ENCODE results near the gene ADAM21. TPM values are rescaled to one million over a fixed set of nuclear protein-coding genes. Genes with fewer than 3 reads are reported as not detected.
"Not testable (repeated sequence)": the region's sequence is repeated elsewhere in the genome, so short reads cannot be mapped to it uniquely, and the experiment has no call there.

ADAM21 gene
- total RNA-seq, 2 experiments from 2014 or later, result 0.15 to 0.27 TPM

DNA sequence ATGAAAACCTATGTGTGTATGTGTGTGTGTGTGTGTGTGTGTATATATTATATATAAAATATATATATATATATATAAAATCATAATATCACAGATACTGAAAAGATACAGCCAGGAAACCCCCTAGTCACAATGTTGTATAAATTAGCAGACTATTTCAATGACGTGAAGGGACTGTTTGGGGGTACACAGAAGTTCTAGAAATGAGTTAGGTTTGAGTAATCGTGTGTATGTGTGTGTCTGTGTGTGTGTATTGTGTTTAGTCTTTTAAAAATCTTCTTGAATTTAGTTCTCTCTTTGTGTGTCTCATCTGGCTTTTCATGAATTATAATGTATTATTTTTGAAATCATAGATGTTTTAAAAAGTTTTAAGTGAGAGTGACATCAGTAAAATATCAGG lies 21.9 kb downstream of the ADAM21 start:
- POLR2A ChIA-PET, result no interaction called here

DNA sequence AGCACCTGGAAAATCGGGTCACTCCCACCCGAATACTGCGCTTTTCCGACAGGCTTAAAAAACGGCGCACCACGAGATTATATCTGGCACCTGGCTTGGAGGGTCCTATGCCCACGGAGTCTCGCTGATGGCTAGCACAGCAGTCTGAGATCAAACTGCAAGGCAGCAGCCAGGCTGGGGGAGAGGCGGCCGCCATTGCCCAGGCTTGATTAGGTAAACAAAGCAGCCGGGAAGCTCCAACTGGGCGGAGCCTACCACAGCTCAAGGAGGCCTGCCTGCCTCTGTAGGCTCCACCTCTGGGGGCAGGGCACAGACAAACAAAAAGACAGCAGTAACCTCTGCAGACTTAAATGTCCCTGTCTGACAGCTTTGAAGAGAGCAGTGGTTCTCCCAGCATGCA lies 23.5 kb downstream of the ADAM21 start:
- POLR2A ChIA-PET, CTCF ChIA-PET: not testable (repeated sequence)

More for the DNA sequence above, 21.9 kb downstream of the ADAM21 start:
- CTCF ChIA-PET, result interaction anchor here (0.6 kb wide), 1 partner anchor 337 kb away, joined by 3 read pairs; no protein-coding TSS in a partner anchor

DNA sequence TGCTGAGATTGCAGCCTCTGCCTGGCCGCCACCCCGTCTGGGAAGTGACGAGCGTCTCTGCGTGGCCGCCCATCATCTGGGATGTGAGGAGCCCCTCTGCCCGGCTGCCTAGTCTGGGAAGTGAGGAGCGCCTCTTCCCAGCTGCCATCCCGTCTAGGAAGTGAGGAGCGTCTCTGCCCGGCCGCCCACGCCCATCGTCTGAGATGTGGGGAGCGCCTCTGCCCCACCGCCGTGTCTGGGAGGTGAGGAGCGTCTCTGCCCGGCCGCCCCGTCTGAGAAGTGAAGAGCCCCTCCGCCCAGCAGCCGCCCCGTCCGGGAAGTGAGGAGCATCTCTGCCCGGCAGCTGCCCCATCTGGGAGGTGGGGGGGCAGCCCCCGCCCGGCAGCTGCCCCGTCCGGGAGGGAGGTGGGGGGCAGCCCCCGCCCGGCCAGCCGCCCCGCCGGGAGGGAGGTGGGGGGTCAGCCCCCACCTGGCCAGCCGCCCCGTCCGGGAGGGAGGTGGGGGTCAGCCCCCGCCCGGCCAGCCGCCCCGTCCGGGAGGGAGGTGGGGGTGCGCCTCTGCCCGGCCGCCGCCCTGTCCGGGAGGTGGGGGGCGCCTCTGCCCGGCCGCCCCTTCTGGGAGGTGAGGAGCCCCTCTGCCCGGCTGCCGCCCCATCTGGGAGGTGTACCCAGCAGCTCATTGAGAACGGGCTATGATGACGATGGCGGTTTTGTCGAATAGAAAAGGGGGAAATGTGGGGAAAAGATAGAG lies 25.6 kb downstream of the ADAM21 start:
- POLR2A ChIA-PET, CTCF ChIA-PET: not testable (repeated sequence)

DNA sequence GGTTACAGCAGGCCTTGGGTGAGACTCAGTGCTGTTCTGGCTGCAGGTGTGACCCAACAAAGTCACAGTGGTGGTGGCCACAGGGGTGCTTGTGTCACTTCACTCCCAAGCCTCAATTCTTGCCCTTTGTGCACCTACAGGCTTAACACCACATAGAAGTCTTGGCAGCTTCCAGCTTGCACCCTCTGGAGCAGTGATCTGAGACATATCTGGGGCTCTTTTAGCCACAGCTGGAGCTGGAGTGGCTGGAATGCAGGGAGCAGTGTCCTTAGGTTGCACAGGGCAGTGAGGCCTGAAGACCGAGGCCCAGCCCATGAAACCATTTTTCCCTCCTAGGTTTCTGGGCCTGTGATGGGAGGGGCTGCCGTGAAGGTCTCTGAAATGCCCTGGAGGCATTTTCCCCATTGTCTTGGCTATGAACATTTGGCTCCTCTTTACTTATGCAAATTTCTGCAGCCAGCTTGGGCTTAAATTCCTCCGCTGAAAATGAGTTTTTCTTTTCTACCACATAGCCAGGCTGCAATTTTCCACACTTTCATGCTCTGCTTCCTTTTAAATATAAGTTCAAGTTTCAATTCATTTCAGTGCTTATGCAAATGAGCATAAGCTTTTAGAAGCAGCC lies 37.7 kb downstream of the ADAM21 start:
- POLR2A ChIA-PET, result no interaction called here
- CTCF ChIA-PET, result no interaction called here

DNA sequence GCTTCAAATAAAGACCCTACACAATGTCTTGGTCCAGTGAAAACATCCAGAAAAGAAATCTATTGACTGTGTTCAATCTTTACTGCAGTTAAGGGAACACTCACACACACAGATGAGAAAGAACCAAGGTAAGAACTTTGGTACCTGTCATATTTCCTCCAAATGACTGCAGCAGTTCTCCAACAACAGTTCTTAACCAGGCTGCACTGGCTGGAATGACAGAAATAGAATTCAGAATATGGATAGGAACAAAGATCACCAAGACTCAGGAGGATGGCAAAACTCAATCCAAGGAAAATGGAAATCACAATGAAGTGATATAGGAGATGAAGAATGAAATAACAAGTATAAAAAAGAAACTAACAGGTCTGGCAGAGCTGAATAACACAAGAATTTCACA lies 46.2 kb downstream of the ADAM21 start:
- CTCF ChIA-PET, result no interaction called here
- POLR2A ChIA-PET, result no interaction called here

Other genes starting within 250 kb of the ADAM21 start
- gene COX16, start 92.5 kb upstream of the ADAM21 start, total RNA-seq, result 10 to 100 TPM; 87.2 to 91.3 TPM
- 1 to 10 TPM; 4.4 to 4.8 TPM for gene SYNJ2BP, start 35.1 kb upstream of the ADAM21 start, total RNA-seq
- under 1 TPM; 0.08 to 0.15 TPM for gene ADAM20, start 82.8 kb downstream of the ADAM21 start, total RNA-seq
- gene MED6, start 148.5 kb downstream of the ADAM21 start, total RNA-seq, result 10 to 100 TPM; 57.1 to 58.3 TPM
- gene TTC9, start 189.7 kb downstream of the ADAM21 start, total RNA-seq, result 1 to 10 TPM; 5.6 to 5.7 TPM